Activated CD8-positive, alpha-beta memory T cell treated with anti-CD3 and anti-CD28 coated beads for 1 hour (primary cell): ENCODE measurements around the gene ZDHHC23.

ENCODE experiments used
- DNase-seq, 2 donors: peaks; one replicate each; pipeline ENCODE4 v3.0.0-alpha.2; 2020; ENCODE audit warnings: low read depth in 1 of 2; ENCODE audit errors: extremely low read depth in 1 of 2

The ZDHHC23 gene

DNA sequence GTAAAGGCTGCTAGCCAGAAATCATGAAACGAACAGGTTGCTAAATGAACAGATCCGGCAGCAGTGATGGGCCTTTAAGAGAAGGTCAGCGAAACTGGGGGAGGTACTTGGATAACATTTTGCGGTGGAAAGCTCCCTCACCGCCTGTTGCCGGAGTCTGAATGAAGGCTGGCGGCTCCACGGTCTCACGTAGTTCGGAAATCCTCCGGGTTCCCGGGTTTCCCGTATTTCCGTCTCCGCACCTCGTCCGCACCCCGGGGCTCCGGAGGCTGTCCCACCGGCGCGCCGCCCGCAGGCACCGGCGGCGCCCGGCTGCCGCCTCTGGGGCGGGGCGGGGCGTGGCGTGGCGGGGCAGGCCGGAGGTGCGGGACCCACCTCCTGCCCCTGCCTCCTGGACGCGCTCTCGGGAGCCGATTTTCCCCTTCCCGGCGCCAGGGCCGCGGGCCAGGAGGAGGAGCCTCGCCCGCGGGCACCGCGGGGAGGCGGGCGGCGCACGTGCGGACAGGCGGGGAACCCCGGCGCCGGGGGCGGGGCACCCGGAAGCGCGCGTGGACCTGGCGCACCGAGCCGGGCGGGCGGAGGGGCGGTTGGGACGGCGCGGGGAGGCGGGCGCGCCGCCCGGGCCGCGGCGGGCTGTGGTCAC is at the start of gene ZDHHC23:
Gene ZDHHC23, plus strand, starts transcription at position 642 of the 643 bp plus-strand sequence. CDS start 790 bp downstream, outside the sequence.
- DNase-seq = peak in 1 of 2 donors; percentile 47

- DNase-seq = no peak
These were observed 48.9 kb upstream of the ZDHHC23 start for GRCh38 chr3:113898892-113899291.

GRCh38 chr3:113906568-113907140 is 41.2 kb upstream of the ZDHHC23 start:
- no peak for DNase-seq

- DNase-seq = no peak
These were observed 39.7 kb upstream of the ZDHHC23 start for GRCh38 chr3:113908133-113908532.

- no peak for DNase-seq
These were observed 36.8 kb upstream of the ZDHHC23 start for GRCh38 chr3:113910966-113911365.

GRCh38 chr3:113912552-113913236 is 35.1 kb upstream of the ZDHHC23 start:
- DNase-seq = peak in 1 of 2 donors; percentile 5

DNA sequence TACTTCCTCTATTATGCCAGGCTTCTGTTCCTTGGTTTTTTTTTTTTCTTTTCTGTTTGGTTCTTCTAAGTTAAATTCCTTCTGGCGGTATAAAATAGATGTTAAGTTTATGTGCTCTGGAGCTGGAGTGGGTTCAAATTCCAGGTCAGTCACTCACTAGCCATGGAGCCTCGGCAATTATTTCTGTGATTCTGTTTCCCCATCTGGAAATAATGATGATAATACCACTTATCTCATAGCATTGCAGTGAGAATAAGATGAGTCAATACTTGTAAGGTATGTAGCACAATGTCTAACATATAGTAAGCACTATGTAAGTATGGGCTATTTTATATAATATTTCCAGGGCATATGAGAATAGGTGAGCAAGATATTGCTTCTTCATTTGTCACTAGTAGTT is 33.2 kb upstream of the ZDHHC23 start:
- DNase-seq = no peak

DNA sequence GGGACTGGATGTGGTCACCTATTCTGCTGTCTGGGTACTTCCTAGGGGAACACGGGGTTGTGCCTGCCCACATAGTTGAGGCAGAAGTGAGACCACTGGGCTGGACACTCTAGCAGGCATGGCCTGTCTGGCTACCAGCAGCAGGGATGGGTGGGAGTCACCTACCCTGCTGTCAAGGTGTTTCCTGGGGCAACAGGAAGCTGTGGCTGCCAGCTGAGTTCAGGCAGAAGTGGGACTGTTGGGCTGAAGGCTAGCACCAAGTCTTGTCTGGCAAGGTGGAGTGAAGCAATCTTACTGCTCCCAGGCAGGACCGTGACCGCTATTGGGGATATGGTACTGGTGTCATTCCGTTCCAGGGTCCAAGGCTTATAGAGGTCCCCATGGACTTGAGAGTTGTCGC is 20.3 kb upstream of the ZDHHC23 start:
- DNase-seq = no peak

- no peak for DNase-seq
These were observed 982 bp upstream of the ZDHHC23 start for GRCh38 chr3:113946831-113947230.

DNA sequence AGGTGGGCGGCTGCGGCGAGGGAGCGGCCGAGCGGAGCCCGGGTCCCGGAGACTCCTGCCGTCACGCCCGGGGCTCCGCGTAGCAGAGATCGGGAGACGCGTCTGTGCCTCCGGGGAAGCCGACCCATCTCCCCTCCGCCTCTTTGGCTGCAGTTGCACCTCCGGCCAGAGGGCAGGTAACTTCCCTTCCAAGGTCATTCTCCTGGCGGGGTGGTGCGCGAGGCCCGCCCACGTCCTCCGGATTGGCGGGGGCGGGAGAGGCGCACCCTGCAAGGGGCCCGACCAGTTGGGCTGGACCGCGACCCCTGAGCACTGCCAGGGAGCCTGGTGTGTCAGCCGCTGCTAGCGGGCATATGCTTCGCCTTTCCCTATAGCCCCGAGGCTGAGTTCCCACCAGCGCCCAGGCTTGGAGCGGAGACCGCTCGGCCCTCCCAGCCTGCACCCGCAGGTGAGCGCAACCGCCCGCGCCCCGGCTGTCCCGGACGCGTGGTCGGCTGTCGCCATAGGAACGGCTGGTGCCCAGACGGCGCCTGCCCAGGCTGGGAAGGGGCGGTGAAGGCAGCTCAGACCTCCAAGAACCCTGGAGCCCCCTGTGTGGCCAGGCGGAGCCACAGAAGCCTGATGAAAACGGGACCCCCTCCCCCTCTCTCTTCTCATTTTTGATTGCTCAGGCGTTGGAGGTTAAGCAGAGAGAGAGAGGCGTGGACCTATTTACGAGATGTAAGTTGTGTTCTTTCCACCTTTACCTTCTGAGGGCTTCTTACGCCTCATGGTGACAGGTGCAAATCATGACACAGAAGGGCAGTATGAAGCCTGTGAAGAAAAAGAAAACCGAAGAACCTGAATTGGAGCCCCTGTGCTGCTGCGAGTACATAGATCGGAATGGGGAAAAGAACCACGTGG is 453 bp downstream of the ZDHHC23 start:
- no peak for DNase-seq

- DNase-seq = no peak
These were observed 5.1 kb downstream of the ZDHHC23 start for GRCh38 chr3:113952921-113953320.

- DNase-seq = no peak
These were observed 5.9 kb downstream of the ZDHHC23 start for GRCh38 chr3:113953677-113954076.

- DNase-seq = no peak
These were observed 6.4 kb downstream of the ZDHHC23 start for GRCh38 chr3:113954091-113954685.

GRCh38 chr3:113963879-113964278 is 16.1 kb downstream of the ZDHHC23 start:
- DNase-seq = no peak

- DNase-seq = no peak
These were observed 18.4 kb downstream of the ZDHHC23 start for GRCh38 chr3:113966172-113966571.

GRCh38 chr3:113968986-113969385 is 21.2 kb downstream of the ZDHHC23 start:
- no peak for DNase-seq

- no peak for DNase-seq
These were observed 30.0 kb downstream of the ZDHHC23 start for GRCh38 chr3:113977822-113978221.

GRCh38 chr3:113979916-113980315 is 32.1 kb downstream of the ZDHHC23 start:
- no peak for DNase-seq

GRCh38 chr3:113981803-113982202 is 34.0 kb downstream of the ZDHHC23 start:
- no peak for DNase-seq

DNA sequence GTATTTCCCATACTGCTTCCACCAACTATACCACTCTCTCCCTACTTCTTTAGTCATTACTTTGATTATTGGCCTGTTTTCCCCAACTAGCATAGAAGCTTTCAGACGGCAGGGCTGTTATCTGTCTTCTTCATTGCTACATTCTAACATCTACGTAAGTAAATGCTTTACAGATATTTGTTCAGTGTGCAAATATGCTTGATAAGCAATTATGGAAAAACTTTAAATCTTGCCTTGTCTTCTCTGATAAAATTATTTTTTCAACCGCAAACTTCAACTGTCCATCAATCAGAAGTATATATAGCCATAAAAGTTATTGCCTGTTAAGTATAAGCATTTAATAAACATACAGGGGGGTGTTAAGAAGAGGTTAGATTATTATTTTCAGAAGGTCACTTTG is 35.7 kb downstream of the ZDHHC23 start:
- no peak for DNase-seq

GRCh38 chr3:113985541-113985940 is 37.7 kb downstream of the ZDHHC23 start:
- DNase-seq = no peak
